H9 (cell line): ENCODE results near the gene SMAD6. TPM values are rescaled to one million over a fixed set of nuclear protein-coding genes. Genes with fewer than 3 reads are reported as not detected.

Experiments used
- DNase-seq: peaks from one replicate; pipeline ENCODE4 v3.0.0-alpha.2; 2017
- H2AFZ ChIP-seq: one replicate; pipeline ENCODE4 v1.6.1; 2013; ENCODE audit warnings: mild to moderate bottlenecking, low read length, control low read depth, moderate library complexity
- H2AK5ac ChIP-seq: 2 replicates; pipeline ENCODE4 v1.6.1; 2013; ENCODE audit warnings: low read length, control low read depth, mixed read lengths; ENCODE audit not compliant: insufficient read length
- H2BK120ac ChIP-seq: one replicate; pipeline ENCODE4 v1.6.1; 2013; ENCODE audit warnings: low read depth, mild to moderate bottlenecking, low read length, control low read depth, inconsistent platforms; ENCODE audit not compliant: poor library complexity, severe bottlenecking
- H2BK12ac ChIP-seq: 2 replicates; pipeline ENCODE4 v1.6.1; 2013; ENCODE audit warnings: low read length, control low read depth, mixed read lengths, low read depth; ENCODE audit not compliant: insufficient read length
- H2BK15ac ChIP-seq: 2 replicates; pipeline ENCODE4 v1.6.1; 2013; ENCODE audit warnings: low read depth, low read length, control low read depth
- H2BK20ac ChIP-seq: one replicate; pipeline ENCODE4 v1.6.1; 2013; ENCODE audit warnings: low read depth, mild to moderate bottlenecking, low read length, control low read depth, inconsistent platforms; ENCODE audit not compliant: poor library complexity, severe bottlenecking
- H2BK5ac ChIP-seq: 2 replicates; pipeline ENCODE4 v1.6.1; 2013; ENCODE audit warnings: low read length, control low read depth, mixed read lengths; ENCODE audit not compliant: insufficient read length
- H3K14ac ChIP-seq: 2 replicates; pipeline ENCODE4 v1.6.1; 2013; ENCODE audit warnings: low read length, control low read depth; ENCODE audit not compliant: insufficient read depth
- H3K18ac ChIP-seq: 2 replicates; pipeline ENCODE4 v1.6.1; 2013; ENCODE audit warnings: low read depth, mild to moderate bottlenecking, mixed read lengths, low read length, control low read depth; ENCODE audit not compliant: insufficient read length
- H3K23ac ChIP-seq: 2 replicates; pipeline ENCODE4 v1.6.1; 2013; ENCODE audit warnings: low read length, control low read depth, mixed read lengths, low read depth; ENCODE audit not compliant: insufficient read length
- H3K23me2 ChIP-seq: 2 replicates; pipeline ENCODE4 v1.6.1; 2013; ENCODE audit warnings: low read depth, mild to moderate bottlenecking, mixed read lengths, low read length, control low read depth; ENCODE audit not compliant: insufficient read length, poor library complexity, severe bottlenecking
- H3K27ac ChIP-seq: 2 replicates; pipeline ENCODE4 v1.5.1; 2013; ENCODE audit warnings: low read length, control low read depth, mixed read lengths, low read depth; ENCODE audit not compliant: insufficient read length
- H3K27me3 ChIP-seq: 2 replicates; pipeline ENCODE4 v1.6.1; 2013; ENCODE audit warnings: low read length, control low read depth, inconsistent platforms; ENCODE audit not compliant: insufficient read depth
- H3K4ac ChIP-seq: 2 replicates; pipeline ENCODE4 v1.6.1; 2013; ENCODE audit warnings: low read depth, mild to moderate bottlenecking, control low read depth, inconsistent platforms, low read length, moderate library complexity
- H3K4me1 ChIP-seq: 2 replicates; pipeline ENCODE4 v1.6.1; 2013; ENCODE audit warnings: low read length, control low read depth, inconsistent platforms; ENCODE audit not compliant: insufficient read depth
- H3K4me2 ChIP-seq: 2 replicates; pipeline ENCODE4 v1.6.1; 2013; ENCODE audit warnings: low read length, control low read depth, mixed read lengths; ENCODE audit not compliant: insufficient read length, insufficient read depth
- H3K56ac ChIP-seq: 2 replicates; pipeline ENCODE4 v1.6.1; 2013; ENCODE audit warnings: low read depth, mild to moderate bottlenecking, mixed read lengths, low read length, control low read depth; ENCODE audit not compliant: insufficient read length
- H3K79me1 ChIP-seq: 2 replicates; pipeline ENCODE4 v1.6.1; 2013; ENCODE audit warnings: low read depth, mild to moderate bottlenecking, moderate library complexity, low read length, control low read depth, inconsistent platforms; ENCODE audit not compliant: insufficient read depth, poor library complexity, severe bottlenecking
- H3K79me2 ChIP-seq: 2 replicates; pipeline ENCODE4 v1.6.1; 2013; ENCODE audit warnings: low read length, control low read depth, inconsistent platforms; ENCODE audit not compliant: insufficient read depth
- H3K9ac ChIP-seq: 2 replicates; pipeline ENCODE4 v1.6.1; 2013; ENCODE audit warnings: low read length, control low read depth, mixed read lengths; ENCODE audit not compliant: insufficient read length; ENCODE audit errors: extremely low read depth
- H3K9me3 ChIP-seq: one replicate; pipeline ENCODE4 v1.6.1; 2013; ENCODE audit warnings: low read depth, low read length, inconsistent platforms; ENCODE audit not compliant: control insufficient read depth
- H3T11ph ChIP-seq: one replicate; pipeline ENCODE4 v1.6.1; 2013; ENCODE audit warnings: mild to moderate bottlenecking, low read length, control low read depth, inconsistent platforms
- H4K20me1 ChIP-seq: one replicate; pipeline ENCODE4 v1.6.1; 2013; ENCODE audit not compliant: control insufficient read depth, insufficient read length, insufficient read depth
- H4K5ac ChIP-seq: 2 replicates; pipeline ENCODE4 v1.6.1; 2013; ENCODE audit warnings: low read depth, mild to moderate bottlenecking, mixed read lengths, low read length, control low read depth; ENCODE audit not compliant: insufficient read length
- H4K8ac ChIP-seq: replicated peaks from 2 replicates; pipeline ENCODE4 v1.6.1; 2013; ENCODE audit warnings: low read length, control low read depth, mixed read lengths, low read depth; ENCODE audit not compliant: insufficient read length
- H4K91ac ChIP-seq: 2 replicates; pipeline ENCODE4 v1.6.1; 2013; ENCODE audit warnings: low read depth, mild to moderate bottlenecking, moderate library complexity, mixed read lengths, low read length, control low read depth; ENCODE audit not compliant: insufficient read length
- H3K27ac Mint-ChIP-seq, 3 experiments: 2 replicates in 2 of 3; 3 replicates in 1 of 3; pipeline ENCODE4 v1.8.0; 2020 to 2021; ENCODE audit warnings: mixed read lengths in 3 of 3, mild to moderate bottlenecking in 1 of 3, moderate library complexity in 1 of 3
- H3K27me3 Mint-ChIP-seq: 2 replicates; pipeline ENCODE4 v1.8.0; 2021; ENCODE audit warnings: low read depth, mild to moderate bottlenecking, moderate library complexity, mixed read lengths
- H3K36me3 Mint-ChIP-seq, 3 experiments: 2 replicates in 2 of 3; 3 replicates in 1 of 3; pipeline ENCODE4 v1.8.0; 2020 to 2021; ENCODE audit warnings: low read depth in 3 of 3, mixed read lengths in 3 of 3; ENCODE audit not compliant: insufficient read depth in 1 of 3
- H3K4me1 Mint-ChIP-seq, 2 experiments: 2 replicates each; pipeline ENCODE4 v1.8.0; 2020; ENCODE audit warnings: mixed read lengths in 2 of 2
- H3K4me3 Mint-ChIP-seq, 2 experiments: 2 replicates in 1 of 2; 3 replicates in 1 of 2; pipeline ENCODE4 v1.8.0; 2020 to 2021; ENCODE audit warnings: mild to moderate bottlenecking in 2 of 2, mixed read lengths in 2 of 2, moderate library complexity in 1 of 2
- H3K9me3 Mint-ChIP-seq, 2 experiments: 2 replicates in 1 of 2; 3 replicates in 1 of 2; pipeline ENCODE4 v1.8.0; 2020; ENCODE audit warnings: mild to moderate bottlenecking in 2 of 2, mixed read lengths in 2 of 2, moderate library complexity in 1 of 2
- CTCF ChIP-seq: fragments of 200-600 bp; sonication (generic); conservative IDR thresholded peaks from 3 replicates; pipeline ENCODE4 v1.8.0; 2021; ENCODE audit warnings: antibody characterized with exemption, mild to moderate bottlenecking
- WGBS: extraction: QIAGEN DNeasy Blood & Tissue Kit; methylation state at CpG from one replicate; pipeline ENCODE4 v1.1.7; 2013; ENCODE audit warnings: missing lambda C conversion rate, low lambda C conversion rate, mixed read lengths; ENCODE audit not compliant: insufficient read length; ENCODE audit errors: extremely low coverage; 5-methylcytosine and 5-hydroxymethylcytosine counted together
- total RNA-seq: library from RNA; stranded (reverse); gene quantifications from 2 replicates; pipeline ENCODE4 v1.2.1, GENCODE V29; 2021

SMAD6 gene
- total RNA-seq, 1 experiment from 2014 or later: 6.0 TPM

GRCh38 chr15:66706840-66707239 lies 4.8 kb downstream of the SMAD6 start:
- peaks cover 24% of the 10 kb centered on the region for H3K27me3 Mint-ChIP-seq
- H2BK5ac ChIP-seq: no peak overlapping the region
- no peak overlapping the region for H3T11ph ChIP-seq
- H3K18ac ChIP-seq: no peak overlapping the region
- no peak overlapping the region for H4K5ac ChIP-seq
- no peak overlapping the region for H4K8ac ChIP-seq
- H4K91ac ChIP-seq: no peak overlapping the region
- peaks cover 0 to 9% (median 7%) of the 10 kb centered on the region in 3 experiments; a peak in 5 of 7 replicates for H3K36me3 Mint-ChIP-seq
- H3K56ac ChIP-seq: no peak overlapping the region
- H3K27me3 ChIP-seq: peaks cover 14% of the 10 kb centered on the region
- H3K9me3 ChIP-seq: no peaks in the 10 kb centered on the region
- H2AK5ac ChIP-seq: no peak overlapping the region
- no peak overlapping the region for H2BK20ac ChIP-seq
- H4K20me1 ChIP-seq: no peaks in the 10 kb centered on the region
- no peak overlapping the region for H3K23ac ChIP-seq
- H2BK15ac ChIP-seq: no peak overlapping the region
- no peak for TF ChIP-seq CTCF
- H3K79me1 ChIP-seq: no peaks in the 10 kb centered on the region
- H3K4ac ChIP-seq: no peak overlapping the region
- H3K79me2 ChIP-seq: no peaks in the 10 kb centered on the region
- H3K4me1 ChIP-seq: 0 out of 2 replicates have a peak, but pooled peaks cover 2% of the 10 kb centered on the region
- H3K9ac ChIP-seq: no peak overlapping the region
- no peak overlapping the region for H3K4me3 Mint-ChIP-seq
- WGBS: no CpG with 5 or more reads among the region's 6 CpGs
- H2BK120ac ChIP-seq: no peak overlapping the region
- no peak overlapping the region for H3K14ac ChIP-seq
- no peak overlapping the region for H3K4me2 ChIP-seq
- H3K27ac ChIP-seq: no peak overlapping the region
- no peak overlapping the region for H2AFZ ChIP-seq
- DNase-seq: no peak
- peaks cover 12% of the 10 kb centered on the region for H3K23me2 ChIP-seq
- H3K27ac Mint-ChIP-seq: no peak overlapping the region; a peak in 1 of 7 replicates
- no peak overlapping the region for H2BK12ac ChIP-seq
- peaks cover 0 to 1% of the 10 kb centered on the region in 2 experiments; a peak in 2 of 5 replicates for H3K9me3 Mint-ChIP-seq
- H3K4me1 Mint-ChIP-seq: peaks cover 25 to 36% of the 10 kb centered on the region in 2 experiments
